Measurements from ENCODE around the gene NF1. TPM values are rescaled to one million over a fixed set of nuclear protein-coding genes. Genes with fewer than 3 reads are reported as not detected.

Gene NF1
- total RNA-seq, 6 experiments from 2014 or later = 45.0 to 62.6 (median 54.0) TPM

- peaks cover 44% of the 10 kb centered on the region for H3K36me3 Mint-ChIP-seq (ENCODE audit: low read depth)
- no peaks in the 10 kb centered on the region for H3K27me3 Mint-ChIP-seq (ENCODE audit: insufficient read depth)
- peaks cover 84% of the 10 kb centered on the region for H3K4me1 Mint-ChIP-seq (ENCODE audit: low read depth)
- no peaks in the 10 kb centered on the region for H3K9me3 Mint-ChIP-seq
- no peak for DNase-seq
- H3K27ac Mint-ChIP-seq = peak overlapping the region; percentile 90
- no peak for TF ChIP-seq CTCF (IDR thresholded peaks at IDR 0.05)
- no peak overlapping the region; the same call in 1 of the 2 replicates for H3K4me3 Mint-ChIP-seq
These were observed 156.6 kb downstream of the NF1 start for GRCh38 chr17:31251105-31251969.

- Mint-ChIP-seq H3K9me3 (no peaks in the 10 kb centered on the region), H3K4me3 (no peak overlapping the region), H3K4me1 (ENCODE audit: low read depth) (peaks cover 78% of the 10 kb centered on the region), H3K36me3 (ENCODE audit: low read depth) (peaks cover 38% of the 10 kb centered on the region), H3K27me3 (ENCODE audit: insufficient read depth) (no peaks in the 10 kb centered on the region), H3K27ac (no peak overlapping the region)
- no peak for DNase-seq
- no peak for TF ChIP-seq CTCF (IDR thresholded peaks at IDR 0.05)
These were observed 157.2 kb downstream of the NF1 start for GRCh38 chr17:31251970-31252328.

- no peaks in the 10 kb centered on the region for H3K9me3 Mint-ChIP-seq
- no peak overlapping the region for H3K4me3 Mint-ChIP-seq
- H3K27ac Mint-ChIP-seq = no peak overlapping the region
- H3K27me3 Mint-ChIP-seq (ENCODE audit: insufficient read depth) = no peaks in the 10 kb centered on the region
- peaks cover 71% of the 10 kb centered on the region for H3K4me1 Mint-ChIP-seq (ENCODE audit: low read depth)
- peaks cover 34% of the 10 kb centered on the region for H3K36me3 Mint-ChIP-seq (ENCODE audit: low read depth)
- DNase-seq = no peak
- TF ChIP-seq CTCF (IDR thresholded peaks at IDR 0.05) = no peak
These were observed 158.0 kb downstream of the NF1 start for GRCh38 chr17:31252741-31253140.

GRCh38 chr17:31254654-31255053, 159.9 kb downstream of the NF1 start:
- Mint-ChIP-seq H3K27ac (peak overlapping the region; percentile 10), H3K4me1 (ENCODE audit: low read depth) (peaks cover 53% of the 10 kb centered on the region)
- no peak for TF ChIP-seq CTCF (IDR thresholded peaks at IDR 0.05)

DNA sequence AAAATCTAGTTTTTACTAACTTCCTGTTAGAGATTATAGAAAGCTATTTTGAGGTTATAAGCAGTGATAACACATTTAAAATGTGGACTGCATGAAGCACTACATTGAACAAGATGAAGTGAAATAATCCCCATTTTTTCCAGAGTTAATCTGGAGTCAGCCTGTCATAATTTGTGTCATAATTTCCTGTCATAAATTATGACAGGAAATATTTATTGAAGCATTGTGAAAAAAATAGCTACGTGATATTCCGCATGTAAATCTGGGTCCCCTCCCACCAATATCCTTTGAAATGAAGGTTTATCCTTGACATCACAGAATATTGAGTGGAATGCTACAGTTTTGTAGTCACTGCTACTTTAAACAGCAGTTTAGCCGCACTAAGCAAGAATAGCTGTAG, 162.2 kb downstream of the NF1 start:
- no peak for TF ChIP-seq CTCF (IDR thresholded peaks at IDR 0.05)
- peaks cover 36% of the 10 kb centered on the region for H3K36me3 Mint-ChIP-seq (ENCODE audit: low read depth)
- peaks cover 30% of the 10 kb centered on the region for H3K4me1 Mint-ChIP-seq (ENCODE audit: low read depth)
- no peak overlapping the region for H3K27ac Mint-ChIP-seq
- no peak overlapping the region for H3K4me3 Mint-ChIP-seq
- no peak for DNase-seq
- no peaks in the 10 kb centered on the region for H3K9me3 Mint-ChIP-seq
- H3K27me3 Mint-ChIP-seq (ENCODE audit: insufficient read depth) = no peaks in the 10 kb centered on the region; the same call in 1 of the 2 replicates

More at GRCh38 chr17:31254654-31255053, 159.9 kb downstream of the NF1 start:
- Mint-ChIP-seq H3K9me3 (no peaks in the 10 kb centered on the region), H3K4me3 (no peak overlapping the region; the same call in 1 of the 2 replicates), H3K27me3 (ENCODE audit: insufficient read depth) (no peaks in the 10 kb centered on the region), H3K36me3 (ENCODE audit: low read depth) (peaks cover 27% of the 10 kb centered on the region)
- DNase-seq = no peak
